Activated naive CD8-positive, alpha-beta T cell (primary cell): ENCODE measurements around the gene ZDHHC7.
"Not testable (repeated sequence)": the region's sequence is repeated elsewhere in the genome, so short reads cannot be mapped to it uniquely, and the experiment has no call there.

Experiments
- H3K27ac Mint-ChIP-seq: one replicate; pipeline ENCODE4 v1.8.0; 2021; ENCODE audit warnings: mixed read lengths
- H3K27me3 Mint-ChIP-seq: one replicate; pipeline ENCODE4 v1.8.0; 2021; ENCODE audit warnings: mixed read lengths
- H3K36me3 Mint-ChIP-seq: one replicate; pipeline ENCODE4 v1.8.0; 2021; ENCODE audit warnings: mixed read lengths
- H3K4me1 Mint-ChIP-seq: one replicate; pipeline ENCODE4 v1.8.0; 2021; ENCODE audit warnings: low read depth, mixed read lengths
- H3K4me3 Mint-ChIP-seq: one replicate; pipeline ENCODE4 v1.8.0; 2021; ENCODE audit warnings: mild to moderate bottlenecking, mixed read lengths
- H3K9me3 Mint-ChIP-seq: one replicate; pipeline ENCODE4 v1.8.0; 2021; ENCODE audit warnings: low read depth, mixed read lengths

Gene ZDHHC7

DNA sequence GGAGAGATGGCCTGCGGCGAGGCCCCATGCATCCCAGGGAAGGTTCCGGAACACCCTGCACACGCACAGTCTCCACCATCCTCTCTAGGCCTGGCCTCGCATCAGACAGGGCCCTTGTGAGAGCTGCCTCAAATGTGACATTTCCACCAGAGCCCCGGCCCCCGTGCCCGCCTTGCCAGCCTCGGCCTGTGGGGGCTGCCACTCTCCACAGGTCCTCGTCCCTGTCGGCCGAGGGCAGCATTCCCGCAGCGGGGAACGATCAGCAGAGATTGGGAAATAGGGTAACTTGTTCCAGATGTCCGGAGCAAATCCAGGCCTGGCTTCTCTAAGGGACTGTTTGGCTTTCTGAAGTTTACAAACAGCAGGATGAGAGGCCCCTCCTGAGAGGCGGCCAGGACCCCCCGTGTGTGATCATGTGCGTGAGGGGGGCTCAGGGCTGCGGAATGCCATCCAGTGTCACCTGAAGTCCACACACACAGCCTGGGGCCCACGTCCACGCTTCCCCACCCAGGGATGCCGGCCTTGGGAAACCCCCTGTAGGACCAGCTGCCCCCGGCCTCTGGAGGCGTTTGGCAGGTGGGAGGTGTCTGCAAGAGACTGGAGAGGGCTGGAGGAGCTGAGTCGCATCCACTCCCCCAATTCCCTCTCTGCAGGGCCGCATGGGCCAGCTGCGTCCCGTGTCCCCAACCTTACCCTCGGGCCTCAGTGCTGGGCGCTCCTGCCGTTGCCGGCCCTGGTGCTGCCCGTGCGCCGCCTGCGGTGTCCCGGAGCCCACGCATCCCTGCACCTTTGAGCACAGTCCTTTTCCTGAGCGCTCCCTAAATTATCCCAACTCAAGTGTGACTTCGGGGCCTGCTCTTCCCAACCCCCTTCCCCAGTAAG is 70.4 kb downstream of the ZDHHC7 start:
- H3K4me3 Mint-ChIP-seq = no peak overlapping the region
- no peaks in the 10 kb centered on the region for H3K27me3 Mint-ChIP-seq
- no peak overlapping the region for H3K27ac Mint-ChIP-seq
- no peaks in the 10 kb centered on the region for H3K36me3 Mint-ChIP-seq
- H3K9me3 Mint-ChIP-seq = no peaks in the 10 kb centered on the region
- no peaks in the 10 kb centered on the region for H3K4me1 Mint-ChIP-seq

DNA sequence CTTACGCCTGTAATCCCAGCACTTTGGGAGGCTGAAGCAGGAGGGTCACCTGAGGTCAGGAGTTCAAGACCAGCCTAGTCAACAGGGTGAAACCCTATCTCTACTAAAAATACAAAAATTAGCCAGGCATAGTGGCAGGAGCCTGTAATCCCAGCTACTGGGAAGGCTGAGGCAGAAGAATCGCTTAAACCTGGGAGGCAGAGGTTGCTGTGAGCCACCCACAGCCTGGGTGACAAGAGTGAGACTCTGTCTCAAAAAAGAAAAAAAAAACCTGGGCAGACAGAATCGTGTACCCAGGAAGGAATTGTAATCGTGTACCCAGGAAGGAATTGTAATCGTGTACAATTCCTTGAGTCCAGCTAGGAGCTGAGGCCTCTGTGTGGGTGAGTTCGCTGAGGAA is 72.7 kb downstream of the ZDHHC7 start:
- not testable (repeated sequence) for H3K4me1 Mint-ChIP-seq, H3K27ac Mint-ChIP-seq, H3K36me3 Mint-ChIP-seq, H3K9me3 Mint-ChIP-seq, H3K4me3 Mint-ChIP-seq, H3K27me3 Mint-ChIP-seq

DNA sequence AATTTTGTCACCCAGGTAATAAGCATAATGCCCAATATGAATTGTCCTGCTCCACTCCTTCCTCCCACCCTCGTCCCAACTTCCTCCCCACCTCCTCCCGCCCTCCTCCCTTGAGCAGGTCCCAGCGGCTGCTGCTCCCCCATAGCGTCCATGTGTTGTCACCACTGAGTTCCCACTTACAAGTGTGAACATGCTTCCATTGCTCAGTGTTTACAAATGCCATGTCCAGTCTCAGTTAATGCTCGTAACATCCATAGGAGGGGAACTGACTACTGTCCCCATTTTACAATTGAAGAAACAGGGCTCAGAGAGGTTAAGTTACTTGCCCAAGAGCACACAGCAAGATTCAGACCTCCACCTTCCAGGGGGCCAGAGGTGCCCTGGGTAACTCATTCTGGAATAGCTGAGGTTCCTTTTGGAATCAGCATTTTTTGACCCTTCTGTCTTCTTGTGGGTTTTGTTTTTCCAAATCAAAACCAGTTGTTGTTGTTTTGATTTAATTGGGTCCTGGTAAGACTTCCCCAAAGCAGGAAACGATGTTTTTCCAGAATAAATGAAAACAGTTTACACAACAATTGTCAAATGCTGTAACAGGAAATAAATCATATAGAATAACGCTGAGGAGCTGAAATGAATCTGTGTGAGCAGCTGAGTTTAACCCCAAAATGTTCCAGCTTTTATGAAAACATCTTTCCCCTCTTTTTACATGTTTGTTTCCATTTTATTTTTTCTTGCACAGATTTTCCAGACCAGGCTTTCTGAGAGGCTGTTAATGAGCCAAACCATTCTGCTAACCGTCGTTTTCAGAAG is 73.9 kb downstream of the ZDHHC7 start:
- Mint-ChIP-seq H3K9me3 (no peaks in the 10 kb centered on the region), H3K27ac (no peak overlapping the region), H3K36me3 (no peaks in the 10 kb centered on the region), H3K27me3 (no peaks in the 10 kb centered on the region), H3K4me3 (no peak overlapping the region), H3K4me1 (no peaks in the 10 kb centered on the region)

DNA sequence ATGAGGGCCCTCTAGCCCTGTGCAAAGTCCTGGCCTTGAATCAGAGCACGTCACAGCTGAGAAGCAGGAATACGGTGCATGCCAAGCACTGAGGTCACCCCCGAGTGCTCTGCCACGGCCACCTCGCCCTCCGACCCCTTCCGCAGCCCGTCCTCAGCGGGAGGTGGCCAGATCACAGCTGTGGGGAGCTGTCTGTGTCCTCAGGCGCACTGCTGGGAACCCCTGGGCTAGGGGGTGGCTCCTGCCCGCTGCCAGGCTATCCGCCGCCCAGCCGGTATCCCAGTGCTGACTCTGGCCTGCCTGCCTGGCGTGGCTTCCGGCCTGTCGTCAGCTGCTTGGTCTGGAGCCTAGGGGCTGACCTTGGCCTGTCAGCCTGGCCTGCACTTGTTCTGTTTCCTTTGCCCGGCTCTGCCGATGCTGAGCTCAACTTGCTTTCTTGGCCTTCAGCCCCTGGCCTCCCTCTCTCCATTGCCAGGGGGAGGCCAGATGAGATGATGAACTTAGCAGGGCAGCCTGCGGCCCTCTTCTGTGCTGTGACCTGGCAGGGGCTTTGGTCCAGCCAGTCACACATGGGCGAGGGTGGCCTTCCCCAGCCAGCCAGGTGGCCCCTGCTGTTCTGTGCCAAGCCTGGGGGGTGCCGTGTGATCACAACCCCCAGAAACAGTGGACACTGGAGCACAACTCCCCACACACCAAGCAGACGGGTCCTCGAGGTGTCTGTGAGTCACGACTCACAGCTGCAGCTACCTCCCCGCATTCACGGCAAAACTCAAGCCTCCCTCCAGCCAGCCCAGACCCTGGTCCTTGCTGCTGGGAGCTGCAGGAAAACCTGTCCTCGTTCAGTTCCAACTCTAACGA is 77.3 kb downstream of the ZDHHC7 start:
- peaks cover 5% of the 10 kb centered on the region for H3K4me1 Mint-ChIP-seq
- H3K36me3 Mint-ChIP-seq = no peaks in the 10 kb centered on the region

DNA sequence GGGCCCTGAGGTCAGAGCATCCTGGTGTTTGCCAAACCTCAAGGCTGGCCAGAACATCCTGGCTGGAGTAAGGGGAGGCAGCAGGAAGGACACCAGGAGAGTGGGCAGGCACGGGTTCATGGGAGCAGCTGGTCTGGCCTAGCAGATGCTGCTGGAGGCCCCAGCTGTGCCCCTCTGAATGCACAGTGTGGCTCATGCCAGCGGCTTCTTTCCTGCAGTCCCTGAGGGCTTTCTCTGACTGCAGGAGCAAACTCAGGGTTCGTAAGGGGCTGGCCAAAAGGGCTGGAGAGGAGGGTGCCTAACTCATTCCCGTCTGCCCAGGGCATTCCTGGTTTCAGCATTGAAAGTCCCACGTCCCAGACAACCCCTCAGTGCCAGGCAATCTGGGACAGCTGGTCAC is 78.7 kb downstream of the ZDHHC7 start:
- no peaks in the 10 kb centered on the region for H3K27me3 Mint-ChIP-seq
- H3K9me3 Mint-ChIP-seq = no peaks in the 10 kb centered on the region
- no peaks in the 10 kb centered on the region for H3K36me3 Mint-ChIP-seq

More for the DNA sequence above, 77.3 kb downstream of the ZDHHC7 start:
- H3K27me3 Mint-ChIP-seq = no peaks in the 10 kb centered on the region
- H3K9me3 Mint-ChIP-seq = no peaks in the 10 kb centered on the region
- H3K27ac Mint-ChIP-seq = no peak overlapping the region
- H3K4me3 Mint-ChIP-seq = no peak overlapping the region

DNA sequence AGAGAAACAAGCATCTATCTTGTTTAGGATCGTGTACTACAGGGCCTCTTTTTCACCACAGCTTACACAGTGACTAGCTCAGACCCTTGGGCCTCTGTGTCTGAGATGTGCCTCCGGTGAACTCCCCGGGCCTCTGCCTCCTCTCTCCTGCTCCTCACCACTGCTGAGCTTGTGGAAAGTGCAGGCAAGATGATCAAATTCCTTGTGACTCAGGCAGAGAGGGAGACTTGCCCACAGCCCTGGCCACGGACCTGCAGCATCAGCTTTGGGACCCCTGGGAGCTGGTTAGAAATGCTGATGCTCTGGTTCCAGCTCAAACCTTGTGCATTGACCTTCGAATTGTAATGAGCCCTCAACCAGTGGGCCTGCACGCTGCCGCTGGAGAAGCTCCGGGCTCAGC is 79.8 kb downstream of the ZDHHC7 start:
- Mint-ChIP-seq H3K4me1 (peaks cover 5% of the 10 kb centered on the region), H3K27ac (no peak overlapping the region), H3K4me3 (no peak overlapping the region), H3K36me3 (no peaks in the 10 kb centered on the region), H3K27me3 (no peaks in the 10 kb centered on the region), H3K9me3 (no peaks in the 10 kb centered on the region)

More for the DNA sequence above, 78.7 kb downstream of the ZDHHC7 start:
- Mint-ChIP-seq H3K4me3 (no peak overlapping the region), H3K27ac (no peak overlapping the region), H3K4me1 (peaks cover 5% of the 10 kb centered on the region)

DNA sequence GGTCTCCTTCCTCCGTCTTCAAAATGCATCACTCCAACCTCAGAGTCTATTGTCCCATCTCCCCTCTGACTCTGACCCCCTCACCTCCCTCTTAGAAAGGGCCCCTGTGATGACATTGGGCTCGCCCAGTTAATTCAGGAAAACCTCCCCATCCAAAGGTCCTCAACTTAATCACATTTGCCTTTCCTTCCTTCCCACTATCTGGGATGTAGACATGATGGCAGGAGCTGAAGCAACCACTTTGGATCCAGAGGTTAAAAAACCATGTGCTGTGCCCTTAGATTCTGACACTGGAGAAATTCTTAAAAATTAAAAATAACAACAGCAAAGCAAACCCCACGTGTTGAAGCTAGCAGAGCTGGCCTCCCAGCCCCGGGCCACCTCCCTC is 80.2 kb downstream of the ZDHHC7 start:
- H3K9me3 Mint-ChIP-seq = no peaks in the 10 kb centered on the region
- H3K27me3 Mint-ChIP-seq = no peaks in the 10 kb centered on the region
- no peaks in the 10 kb centered on the region for H3K36me3 Mint-ChIP-seq
- no peak overlapping the region for H3K4me3 Mint-ChIP-seq
- H3K27ac Mint-ChIP-seq = peak overlapping the region; percentile 28
- H3K4me1 Mint-ChIP-seq = peaks cover 5% of the 10 kb centered on the region

DNA sequence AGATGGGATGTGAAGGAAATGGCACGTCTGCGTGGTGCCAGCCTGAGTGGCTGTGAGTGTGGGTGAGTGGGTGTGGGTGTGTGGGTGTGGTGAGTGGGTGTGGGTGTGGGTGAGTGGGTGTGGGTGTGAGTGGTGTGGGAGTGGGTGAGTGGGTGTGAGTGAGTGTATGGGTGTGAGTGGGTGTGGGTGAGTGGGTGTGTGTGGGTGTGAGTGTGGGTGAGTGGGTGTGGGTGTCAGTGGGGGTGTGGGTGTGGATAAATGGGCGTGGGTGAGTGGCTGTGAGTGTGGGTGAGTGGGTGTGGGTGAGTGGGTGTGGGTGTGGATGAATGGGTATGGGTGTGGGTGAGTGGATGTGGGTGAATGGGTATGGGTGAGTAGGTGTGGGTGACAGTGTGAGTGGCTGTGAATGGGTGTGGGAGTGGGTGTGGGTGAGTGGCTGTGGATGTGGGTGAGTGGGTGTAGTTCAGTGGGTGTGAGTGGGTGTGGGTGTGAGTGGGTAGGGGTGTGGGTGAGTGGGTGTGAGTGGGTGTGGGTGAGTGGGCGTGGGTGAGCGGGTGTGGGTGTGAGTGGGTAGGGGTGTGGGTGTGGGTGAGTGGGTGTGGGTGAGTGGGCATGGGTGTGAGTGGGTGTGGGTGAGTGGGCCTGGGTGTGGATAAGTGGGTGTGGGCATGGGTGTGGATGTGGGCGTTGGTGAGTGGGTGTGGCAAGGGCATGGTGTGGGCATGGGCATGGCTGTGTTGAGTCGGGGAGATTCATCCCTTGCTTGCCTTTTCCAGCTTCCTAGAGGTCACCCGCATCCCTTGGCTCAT is 80.8 kb downstream of the ZDHHC7 start:
- no peak overlapping the region for H3K4me3 Mint-ChIP-seq
- peak overlapping the region; percentile 75 for H3K27ac Mint-ChIP-seq

DNA sequence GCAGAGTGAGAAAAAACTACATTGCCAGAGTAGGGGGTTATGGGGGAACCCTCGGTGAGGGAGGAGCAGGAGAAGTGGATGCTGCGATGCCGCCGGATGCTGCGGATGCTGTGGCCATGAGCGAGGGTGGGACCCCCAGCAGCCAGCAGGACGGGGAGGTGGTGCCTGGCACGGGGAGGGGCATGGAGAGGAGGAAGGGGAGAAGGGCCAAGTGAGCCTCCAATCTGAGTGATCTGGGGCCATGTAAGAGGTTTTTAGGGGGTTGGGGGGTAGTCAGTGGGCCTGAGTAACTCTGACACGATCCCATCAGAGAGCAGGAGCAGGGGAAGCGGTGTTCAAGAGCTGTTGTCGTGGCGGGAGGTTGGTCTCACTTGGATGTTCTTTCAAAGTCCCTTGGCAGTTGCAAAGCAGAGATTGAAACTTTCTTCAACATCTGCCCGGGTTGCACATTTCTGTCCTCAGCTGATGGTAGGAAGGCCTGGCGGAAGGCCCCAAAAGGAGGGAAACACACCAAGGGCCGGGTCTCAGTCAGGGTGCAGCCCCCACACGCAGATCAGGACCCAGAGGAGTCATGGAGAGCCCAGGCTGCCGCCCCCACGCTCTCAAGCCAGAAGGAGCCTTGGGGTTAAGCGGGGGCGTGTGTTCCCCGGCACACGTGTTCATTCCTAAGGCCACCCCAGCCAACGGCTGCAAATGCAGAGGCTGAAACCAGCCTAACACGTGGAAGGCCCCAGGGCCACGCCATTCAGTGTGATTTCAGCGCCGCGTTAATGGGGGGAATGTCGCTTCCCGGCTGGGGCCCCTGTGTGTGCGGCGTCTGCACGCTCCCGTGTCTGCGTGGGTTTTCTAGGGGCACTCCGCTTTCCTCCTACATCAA is 81.7 kb downstream of the ZDHHC7 start:
- no peaks in the 10 kb centered on the region for H3K9me3 Mint-ChIP-seq
- H3K27ac Mint-ChIP-seq = peak overlapping the region; percentile 75
- no peak overlapping the region for H3K4me3 Mint-ChIP-seq
- no peaks in the 10 kb centered on the region for H3K27me3 Mint-ChIP-seq
- no peaks in the 10 kb centered on the region for H3K36me3 Mint-ChIP-seq
- peaks cover 5% of the 10 kb centered on the region for H3K4me1 Mint-ChIP-seq

More for the DNA sequence above, 80.8 kb downstream of the ZDHHC7 start:
- Mint-ChIP-seq H3K36me3 (no peaks in the 10 kb centered on the region), H3K9me3 (no peaks in the 10 kb centered on the region), H3K27me3 (no peaks in the 10 kb centered on the region), H3K4me1 (peaks cover 5% of the 10 kb centered on the region)

DNA sequence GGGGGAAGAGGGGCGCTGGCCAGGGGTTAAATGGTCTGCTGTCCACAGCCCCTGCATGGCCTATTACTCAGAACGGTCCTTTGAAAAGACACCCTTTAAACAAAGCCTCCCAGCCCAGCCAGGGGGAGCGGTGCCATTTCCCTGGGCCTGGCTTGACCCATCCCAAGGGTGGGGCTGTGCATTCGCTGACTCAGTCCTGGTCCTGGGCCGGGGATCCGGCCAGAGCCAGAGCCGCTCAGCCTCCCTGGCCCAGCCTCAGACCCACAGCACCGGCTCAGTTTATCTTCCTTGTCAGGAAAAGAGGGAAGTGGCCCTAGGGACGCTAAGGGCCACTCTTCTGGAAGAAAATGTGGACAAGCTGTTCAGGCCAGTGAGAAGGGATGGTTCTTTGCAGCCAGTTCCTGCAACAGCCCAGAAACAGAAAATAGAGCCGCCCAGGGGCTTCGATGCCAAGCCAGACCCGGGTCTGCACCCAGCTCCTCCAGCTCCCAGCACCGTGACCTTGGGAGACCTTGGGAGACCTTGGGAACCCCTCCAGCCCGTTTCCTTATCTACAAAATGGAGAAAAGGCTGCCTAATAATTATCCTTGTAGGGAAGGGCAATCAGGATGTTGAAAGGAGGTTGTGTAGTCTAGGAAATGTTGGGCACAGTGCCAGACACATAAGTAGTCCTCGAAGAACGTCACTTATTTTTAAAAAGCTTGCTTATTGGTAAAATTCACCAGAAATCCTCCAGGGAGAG is 82.5 kb downstream of the ZDHHC7 start:
- H3K27ac Mint-ChIP-seq = no peak overlapping the region
- no peaks in the 10 kb centered on the region for H3K36me3 Mint-ChIP-seq
- H3K27me3 Mint-ChIP-seq = no peaks in the 10 kb centered on the region
- no peak overlapping the region for H3K4me3 Mint-ChIP-seq
- H3K4me1 Mint-ChIP-seq = peaks cover 5% of the 10 kb centered on the region
- H3K9me3 Mint-ChIP-seq = no peaks in the 10 kb centered on the region

DNA sequence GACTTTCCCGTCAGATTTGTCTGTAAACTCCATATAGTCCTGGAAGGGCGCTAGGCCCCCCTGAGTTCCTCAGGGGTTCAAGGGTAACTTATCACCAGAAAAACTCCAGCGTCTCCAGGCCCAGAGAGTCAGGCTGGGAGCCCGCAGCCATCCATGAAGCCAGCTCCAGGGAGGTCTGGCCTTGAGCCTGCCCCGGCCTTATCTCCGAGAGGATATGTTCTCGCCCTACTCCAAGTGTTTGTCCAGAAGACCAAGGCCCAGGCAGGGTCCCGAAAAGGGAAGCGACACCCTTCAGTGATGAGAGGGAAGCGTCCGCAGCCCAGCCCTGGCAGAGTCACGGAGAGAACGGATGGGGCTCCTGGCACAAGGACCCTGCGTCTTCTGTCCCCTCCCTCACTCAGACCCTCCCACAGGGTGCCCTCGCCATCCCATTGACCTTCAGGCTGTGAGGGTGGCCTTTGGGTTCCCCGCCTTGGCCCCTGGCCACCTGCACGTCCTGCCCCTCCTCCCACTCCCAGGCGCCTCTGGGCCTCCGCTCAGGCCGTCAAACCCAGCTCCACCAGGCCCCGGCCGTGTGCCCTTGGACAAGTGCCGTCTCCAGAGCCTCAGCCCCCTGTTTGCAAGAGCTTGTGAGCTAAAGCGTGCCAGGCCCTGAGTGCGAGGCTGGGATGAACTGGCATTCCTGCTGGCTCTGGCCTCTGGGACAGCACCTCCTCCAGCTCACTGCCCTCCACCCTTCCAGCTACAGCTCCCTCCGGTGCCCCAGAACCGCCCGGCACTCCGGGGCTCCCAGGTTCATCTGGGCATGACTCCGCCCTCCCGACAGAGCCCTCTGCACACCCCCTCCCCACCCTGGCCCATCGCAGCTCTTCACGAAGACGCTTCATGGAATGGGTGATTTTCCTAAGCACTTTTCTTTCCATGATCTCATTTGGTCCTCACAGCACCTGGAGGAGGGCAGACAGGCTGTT is 83.4 kb downstream of the ZDHHC7 start:
- H3K27ac Mint-ChIP-seq = no peak overlapping the region

DNA sequence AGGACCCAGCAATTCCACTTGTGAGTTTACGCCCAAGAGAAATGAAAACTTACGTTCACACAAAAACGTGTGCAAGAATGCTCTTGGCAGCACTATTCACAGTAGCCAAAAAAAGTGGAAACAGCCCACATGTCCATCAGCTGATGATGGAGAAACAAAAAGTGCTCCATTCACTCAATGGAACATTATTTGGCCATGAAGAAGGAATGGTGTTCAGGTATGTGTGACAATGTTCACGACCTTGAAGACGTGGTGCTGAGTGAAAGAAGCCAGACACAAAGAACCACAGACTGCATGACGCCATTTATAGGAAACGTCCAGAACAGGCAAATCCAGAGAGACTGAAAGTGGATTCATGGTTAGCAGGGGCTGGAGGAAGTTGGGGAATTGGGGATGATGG is 84.9 kb downstream of the ZDHHC7 start:
- Mint-ChIP-seq H3K4me1 (peaks cover 5% of the 10 kb centered on the region), H3K27ac (no peak overlapping the region), H3K9me3 (no peaks in the 10 kb centered on the region), H3K36me3 (no peaks in the 10 kb centered on the region), H3K4me3 (no peak overlapping the region), H3K27me3 (no peaks in the 10 kb centered on the region)

More for the DNA sequence above, 83.4 kb downstream of the ZDHHC7 start:
- H3K27me3 Mint-ChIP-seq = no peaks in the 10 kb centered on the region
- no peak overlapping the region for H3K4me3 Mint-ChIP-seq
- H3K9me3 Mint-ChIP-seq = no peaks in the 10 kb centered on the region
- peaks cover 5% of the 10 kb centered on the region for H3K4me1 Mint-ChIP-seq
- H3K36me3 Mint-ChIP-seq = no peaks in the 10 kb centered on the region
